Bone marrow (tissue), 2 donors: Measurements from ENCODE around the gene ZBTB9.

ENCODE experiments used
- DNase-seq, 2 donors: peaks; one replicate each; lab custom pipeline; 2025; lab: John Stamatoyannopoulos, UW

The ZBTB9 gene

DNA sequence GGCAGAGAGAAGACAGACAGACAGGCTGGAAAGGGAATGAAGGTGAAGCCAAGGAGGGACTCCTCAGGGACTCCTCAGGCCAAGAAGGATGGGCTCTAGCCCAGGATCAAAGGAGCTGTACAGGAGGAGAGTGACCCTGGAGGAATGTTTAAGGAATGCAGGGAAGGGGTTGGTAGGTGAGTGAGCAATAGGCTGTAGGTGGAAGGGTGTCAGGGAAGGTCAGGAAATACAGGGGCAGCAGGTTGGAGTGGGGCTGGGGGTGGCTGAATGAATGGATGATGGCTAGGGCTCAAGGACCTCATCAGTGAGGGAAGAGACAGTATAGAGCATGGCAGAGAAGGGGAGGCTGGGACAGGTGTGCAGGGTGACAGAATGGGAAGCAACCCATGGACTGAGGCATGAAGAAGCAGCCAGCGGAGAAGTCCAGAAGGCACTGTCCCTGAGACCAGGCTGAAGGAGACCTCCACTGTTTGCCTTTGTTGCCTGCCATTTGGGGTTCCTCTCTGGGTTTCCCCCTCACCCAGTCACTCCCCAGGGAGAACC, 21.3 kb upstream of the ZBTB9 start:
- no peak for DNase-seq

DNA sequence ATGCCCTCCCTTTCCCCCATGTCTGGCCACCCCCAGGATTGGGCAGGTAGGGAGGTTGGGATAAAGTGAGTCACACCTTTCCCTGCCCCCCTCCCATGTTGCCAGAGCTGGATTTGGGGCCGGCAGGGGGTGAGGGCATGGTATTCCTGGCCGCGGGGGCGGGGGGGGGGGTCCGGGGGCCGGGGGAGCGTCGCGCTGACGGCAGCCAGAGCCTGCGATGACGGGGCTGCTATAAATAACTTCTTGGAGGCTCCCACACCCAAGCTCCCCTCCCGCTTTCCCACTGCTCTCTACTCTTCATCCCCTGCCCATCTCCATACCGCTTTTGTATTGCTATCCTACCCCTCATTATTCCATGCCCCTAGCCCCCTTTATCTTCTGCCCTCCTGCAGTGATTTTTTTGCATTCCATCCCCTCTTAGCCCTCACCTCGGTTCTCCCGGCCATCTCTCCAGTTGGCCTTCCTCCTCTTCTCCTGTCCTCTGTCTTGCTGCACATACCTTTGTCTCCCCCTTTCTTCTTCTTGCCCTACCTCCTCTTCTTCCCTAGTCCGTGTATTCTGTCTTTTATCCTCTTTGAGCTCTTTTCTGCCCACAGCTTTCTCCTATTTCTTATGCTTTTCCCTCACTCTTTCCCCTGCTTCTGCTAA, 20.7 kb upstream of the ZBTB9 start:
- no peak for DNase-seq

DNA sequence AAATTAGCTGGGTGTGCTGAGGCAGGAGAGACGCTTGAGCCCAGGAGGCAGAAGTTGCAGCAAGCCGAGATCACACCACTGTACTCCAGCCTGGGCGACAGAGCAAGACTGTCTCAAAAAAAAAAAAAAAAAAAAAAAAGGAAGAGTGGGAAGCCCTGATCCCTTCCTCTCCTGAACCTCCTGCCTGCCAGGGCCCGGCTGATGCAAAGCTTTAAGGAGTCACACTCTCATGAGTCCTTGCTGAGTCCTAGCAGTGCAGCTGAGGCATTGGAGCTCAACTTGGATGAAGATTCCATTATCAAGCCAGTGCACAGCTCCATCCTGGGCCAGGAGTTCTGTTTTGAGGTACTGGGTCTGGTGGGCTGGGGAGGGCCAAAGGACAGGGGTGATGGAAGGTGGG, 19.4 kb upstream of the ZBTB9 start:
- DNase-seq, result no peak

DNA sequence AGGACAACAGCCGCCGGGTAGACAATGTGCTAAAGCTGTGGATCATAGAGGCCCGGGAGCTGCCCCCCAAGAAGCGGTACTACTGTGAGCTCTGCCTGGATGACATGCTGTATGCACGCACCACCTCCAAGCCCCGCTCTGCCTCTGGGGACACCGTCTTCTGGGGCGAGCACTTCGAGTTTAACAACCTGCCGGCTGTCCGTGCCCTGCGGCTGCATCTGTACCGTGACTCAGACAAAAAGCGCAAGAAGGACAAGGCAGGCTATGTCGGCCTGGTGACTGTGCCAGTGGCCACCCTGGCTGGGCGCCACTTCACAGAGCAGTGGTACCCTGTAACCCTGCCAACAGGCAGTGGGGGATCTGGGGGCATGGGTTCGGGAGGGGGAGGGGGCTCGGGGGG, 16.7 kb upstream of the ZBTB9 start:
- DNase-seq, result no peak

DNA sequence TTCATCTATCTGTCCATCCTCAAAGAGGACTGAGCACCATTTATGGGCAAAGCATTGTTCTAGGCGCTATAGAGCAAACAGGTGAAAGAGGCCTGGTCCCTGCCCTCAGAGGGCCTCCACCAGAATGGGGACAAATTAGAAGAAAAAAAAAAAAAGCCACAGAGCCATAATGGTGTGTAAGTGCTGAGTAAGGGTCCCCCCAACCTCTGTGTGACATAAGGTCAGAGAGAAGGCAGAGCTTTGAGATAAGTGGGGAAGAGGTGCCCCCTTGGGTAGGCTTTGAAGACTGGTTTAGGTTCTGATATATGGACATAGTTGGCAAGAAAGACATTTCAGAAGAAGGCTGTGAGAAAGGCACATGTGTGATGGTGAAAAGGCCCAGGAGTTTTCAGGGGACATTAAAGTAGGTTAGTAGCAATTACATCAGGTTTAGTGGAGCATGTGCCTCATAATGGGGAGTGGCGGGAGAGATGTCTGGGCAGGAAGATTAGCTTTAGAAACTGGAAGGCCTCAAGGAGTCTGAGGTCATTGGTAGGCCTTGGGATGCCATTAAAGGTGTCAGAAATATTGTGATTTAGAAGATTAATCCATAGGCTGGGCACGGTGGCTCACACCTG, 15.3 kb upstream of the ZBTB9 start:
- DNase-seq, result no peak

DNA sequence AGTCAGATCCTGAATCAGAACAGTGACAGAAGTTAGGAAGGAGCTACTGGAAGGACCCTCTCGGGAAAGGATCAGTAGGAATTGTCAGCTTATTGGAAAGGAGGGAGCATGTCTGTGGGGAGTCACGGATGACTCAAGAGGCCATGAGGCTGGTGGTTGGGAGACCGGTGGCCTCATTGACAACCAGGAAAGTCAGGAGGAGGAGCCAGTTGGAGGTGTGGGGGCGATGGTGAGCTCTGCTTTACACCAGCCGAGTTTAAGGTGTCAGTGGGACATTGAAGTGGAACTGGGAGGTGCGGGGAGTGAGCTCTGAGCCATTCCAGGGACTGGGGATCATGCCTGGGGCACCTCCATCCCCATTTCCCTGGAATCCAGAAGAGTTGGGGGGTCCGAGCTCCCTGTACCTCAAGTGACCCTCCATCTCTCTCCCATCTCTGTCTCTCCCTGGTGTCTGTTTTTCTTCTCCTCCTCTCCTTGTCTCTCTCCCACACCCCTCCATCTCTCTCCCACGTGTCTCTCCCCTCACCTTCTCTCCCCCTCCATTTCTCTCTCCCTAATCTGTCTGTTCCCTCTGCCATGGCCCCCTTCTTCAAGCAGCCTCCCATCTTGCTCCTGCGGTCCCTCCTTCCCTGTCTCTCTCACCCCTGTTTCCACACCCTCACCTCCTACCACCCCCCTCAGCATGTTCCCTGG, 14.3 kb upstream of the ZBTB9 start:
- no peak for DNase-seq

DNA sequence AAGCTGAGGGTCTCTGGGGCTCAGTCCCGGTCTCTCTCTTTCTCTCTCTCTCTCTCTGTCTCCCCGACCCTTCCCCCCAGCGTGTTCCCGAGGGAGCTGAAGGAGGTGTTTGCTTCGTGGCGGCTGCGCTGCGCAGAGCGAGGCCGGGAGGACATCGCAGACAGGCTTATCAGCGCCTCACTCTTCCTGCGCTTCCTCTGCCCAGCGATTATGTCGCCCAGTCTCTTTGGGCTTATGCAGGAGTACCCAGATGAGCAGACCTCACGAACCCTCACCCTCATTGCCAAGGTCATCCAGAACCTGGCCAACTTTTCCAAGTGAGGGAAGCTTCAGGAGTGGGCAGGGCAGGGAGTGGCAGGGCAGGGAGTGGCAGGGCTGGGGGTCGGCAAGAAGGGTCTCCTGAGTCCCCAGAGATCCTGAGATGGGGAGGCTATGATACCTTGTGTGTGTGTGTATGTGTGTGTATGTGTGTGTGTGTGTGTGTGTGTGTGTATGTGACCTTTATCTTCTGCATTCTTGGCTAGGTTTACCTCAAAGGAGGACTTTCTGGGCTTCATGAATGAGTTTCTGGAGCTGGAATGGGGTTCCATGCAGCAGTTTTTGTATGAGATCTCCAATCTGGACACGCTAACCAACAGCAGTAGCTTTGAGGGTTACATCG, 13.6 kb upstream of the ZBTB9 start:
- DNase-seq, result no peak

DNA sequence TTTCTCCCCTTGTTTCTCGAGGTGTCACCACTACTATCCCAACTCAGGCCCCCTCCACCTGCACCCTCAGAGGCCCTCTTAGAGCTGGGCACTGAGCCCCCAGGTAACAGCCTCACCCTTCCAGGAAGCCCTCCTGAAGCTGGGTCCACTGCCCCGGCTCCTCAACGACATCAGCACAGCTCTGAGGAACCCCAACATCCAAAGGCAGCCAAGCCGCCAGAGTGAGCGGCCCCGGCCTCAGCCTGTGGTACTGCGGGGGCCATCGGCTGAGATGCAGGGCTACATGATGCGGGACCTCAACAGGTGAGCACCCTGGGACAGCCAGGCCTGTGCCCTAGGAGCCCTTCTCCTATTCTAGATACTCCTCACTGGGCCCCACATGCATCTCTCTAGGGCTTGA, 12.9 kb upstream of the ZBTB9 start:
- DNase-seq, result no peak

DNA sequence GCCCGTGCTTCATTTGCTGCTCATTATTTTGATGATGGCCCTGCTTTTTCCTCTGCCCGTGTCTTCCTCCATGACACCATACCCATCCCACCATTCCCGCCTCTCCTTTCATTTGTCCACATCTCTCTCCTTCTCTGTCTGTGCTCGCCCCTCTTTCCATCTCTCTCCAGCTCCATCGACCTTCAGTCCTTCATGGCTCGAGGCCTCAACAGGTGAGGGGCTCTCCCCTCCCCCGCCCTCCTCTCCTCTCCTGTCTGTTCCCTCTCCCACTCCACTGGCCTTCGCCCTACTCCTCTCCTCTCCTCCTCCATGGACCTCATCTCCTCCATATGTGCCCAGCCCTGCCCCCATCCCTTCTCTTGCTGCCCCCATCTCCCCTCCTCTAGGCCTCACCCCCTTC, 12.1 kb upstream of the ZBTB9 start:
- DNase-seq, result no peak

DNA sequence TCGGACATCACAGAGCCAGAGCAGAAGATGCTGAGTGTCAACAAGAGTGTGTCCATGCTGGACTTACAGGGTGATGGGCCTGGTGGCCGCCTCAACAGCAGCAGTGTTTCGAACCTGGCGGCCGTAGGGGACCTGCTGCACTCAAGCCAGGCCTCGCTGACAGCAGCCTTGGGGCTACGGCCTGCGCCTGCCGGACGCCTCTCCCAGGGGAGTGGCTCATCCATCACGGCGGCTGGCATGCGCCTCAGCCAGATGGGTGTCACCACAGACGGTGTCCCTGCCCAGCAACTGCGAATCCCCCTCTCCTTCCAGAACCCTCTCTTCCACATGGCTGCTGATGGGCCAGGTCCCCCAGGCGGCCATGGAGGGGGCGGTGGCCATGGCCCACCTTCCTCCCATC, 11.4 kb upstream of the ZBTB9 start:
- DNase-seq, result no peak

DNA sequence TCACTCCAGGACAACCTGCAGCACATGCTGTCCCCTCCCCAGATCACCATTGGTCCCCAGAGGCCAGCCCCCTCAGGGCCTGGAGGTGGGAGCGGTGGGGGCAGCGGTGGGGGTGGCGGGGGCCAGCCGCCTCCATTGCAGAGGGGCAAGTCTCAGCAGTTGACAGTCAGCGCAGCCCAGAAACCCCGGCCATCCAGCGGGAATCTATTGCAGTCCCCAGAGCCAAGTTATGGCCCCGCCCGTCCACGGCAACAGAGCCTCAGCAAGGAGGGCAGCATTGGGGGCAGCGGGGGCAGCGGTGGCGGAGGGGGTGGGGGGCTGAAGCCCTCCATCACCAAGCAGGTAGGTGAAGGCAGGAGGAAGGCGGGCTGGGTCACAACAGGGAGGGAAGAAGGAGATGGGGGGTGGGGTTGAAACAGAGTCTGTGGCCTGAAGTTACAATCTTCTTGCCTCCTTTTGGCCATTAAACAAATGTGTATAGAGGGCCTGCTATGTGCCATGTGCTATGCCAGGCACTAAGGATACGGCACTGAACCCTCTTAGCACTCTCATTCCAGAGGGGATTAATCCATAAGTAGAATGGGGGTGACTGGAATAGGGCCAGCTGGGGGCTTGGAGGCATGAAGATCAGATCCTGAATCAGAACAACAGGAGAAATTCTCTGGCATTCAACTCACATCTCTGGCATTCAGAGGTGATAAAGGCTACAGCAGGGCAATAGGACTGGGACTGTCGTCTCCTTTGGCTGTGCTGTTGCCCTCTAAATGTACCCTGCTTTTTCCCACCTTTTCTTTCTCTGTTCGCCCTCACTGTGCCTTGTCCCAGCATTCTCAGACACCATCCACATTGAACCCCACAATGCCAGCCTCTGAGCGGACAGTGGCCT, 10.5 kb upstream of the ZBTB9 start:
- DNase-seq, result no peak

DNA sequence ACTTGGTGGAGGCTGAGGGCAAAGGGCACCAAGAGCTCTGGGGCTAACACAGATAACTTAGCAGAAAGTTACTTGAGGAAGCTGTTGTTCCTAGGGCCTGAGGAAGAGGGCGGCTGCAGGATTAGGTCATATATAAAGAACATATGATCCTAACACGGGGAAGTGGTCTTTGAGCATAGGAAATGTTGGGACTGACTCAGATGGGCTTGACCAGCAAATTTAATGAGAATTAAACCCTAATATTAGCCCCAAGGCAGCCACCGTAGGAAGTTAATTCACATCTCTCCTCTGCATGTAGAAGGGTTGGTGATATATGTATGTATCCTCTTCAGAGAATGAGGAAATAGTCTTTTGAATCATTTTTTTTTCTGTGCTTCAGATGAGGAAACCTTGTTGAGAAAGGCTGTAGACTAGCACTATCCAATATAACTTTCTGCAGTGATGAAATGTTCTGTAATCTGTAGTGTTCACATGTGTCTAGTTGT, 9.2 kb upstream of the ZBTB9 start:
- DNase-seq, result no peak

DNA sequence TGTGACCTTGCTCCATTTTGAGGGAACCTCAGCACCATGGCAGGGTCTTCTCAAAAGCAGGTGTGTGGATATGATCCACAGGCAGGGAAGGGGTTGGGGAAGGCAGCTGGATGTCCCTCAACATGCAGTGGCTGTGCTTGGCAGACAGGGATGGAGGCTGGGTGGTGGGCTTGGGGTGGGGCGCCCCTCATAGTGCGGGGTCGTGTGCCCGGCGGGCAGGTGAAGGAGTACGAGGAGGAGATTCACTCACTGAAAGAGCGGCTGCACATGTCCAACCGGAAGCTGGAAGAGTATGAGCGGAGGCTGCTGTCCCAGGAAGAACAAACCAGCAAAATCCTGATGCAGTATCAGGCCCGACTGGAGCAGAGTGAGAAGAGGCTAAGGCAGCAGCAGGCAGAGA, 8.0 kb upstream of the ZBTB9 start:
- DNase-seq, result no peak

DNA sequence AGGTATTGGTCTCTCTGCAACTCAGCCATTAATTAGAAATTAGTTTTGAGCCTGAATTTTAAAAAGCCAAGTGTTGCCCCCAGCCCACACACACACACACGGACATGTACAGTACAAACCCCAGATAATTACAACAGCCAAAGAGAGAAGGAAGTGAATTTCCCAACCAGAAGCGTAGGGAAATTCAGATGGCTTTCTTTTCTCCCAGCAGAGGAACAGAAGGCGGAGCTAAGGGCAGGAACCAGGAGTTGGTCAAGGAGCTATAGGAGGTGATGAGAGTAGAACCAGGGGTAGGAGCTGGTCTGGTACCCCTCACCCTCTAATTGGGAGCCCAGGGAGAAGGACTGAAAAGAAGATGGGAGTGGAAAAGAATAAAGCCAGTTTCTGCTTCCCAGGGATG, 3.9 kb upstream of the ZBTB9 start:
- DNase-seq, result no peak

DNA sequence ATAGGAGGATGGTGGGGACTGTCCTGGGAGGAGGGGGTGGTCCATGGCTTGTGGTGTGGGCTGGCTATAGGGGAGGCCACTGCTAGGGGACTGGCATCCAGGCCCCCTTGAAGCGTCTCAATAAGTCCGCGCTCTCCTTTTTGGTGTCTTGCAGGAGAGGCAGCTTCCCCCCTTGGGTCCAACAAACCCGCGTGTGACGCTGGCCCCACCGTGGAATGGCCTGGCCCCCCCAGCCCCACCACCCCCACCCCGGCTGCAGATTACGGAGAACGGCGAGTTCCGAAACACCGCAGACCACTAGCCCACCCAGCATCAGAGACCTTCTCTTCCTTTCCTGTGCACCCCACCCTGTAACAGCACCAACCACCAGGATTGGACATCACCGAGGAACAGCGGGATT, 2.8 kb upstream of the ZBTB9 start:
- DNase-seq, result no peak

DNA sequence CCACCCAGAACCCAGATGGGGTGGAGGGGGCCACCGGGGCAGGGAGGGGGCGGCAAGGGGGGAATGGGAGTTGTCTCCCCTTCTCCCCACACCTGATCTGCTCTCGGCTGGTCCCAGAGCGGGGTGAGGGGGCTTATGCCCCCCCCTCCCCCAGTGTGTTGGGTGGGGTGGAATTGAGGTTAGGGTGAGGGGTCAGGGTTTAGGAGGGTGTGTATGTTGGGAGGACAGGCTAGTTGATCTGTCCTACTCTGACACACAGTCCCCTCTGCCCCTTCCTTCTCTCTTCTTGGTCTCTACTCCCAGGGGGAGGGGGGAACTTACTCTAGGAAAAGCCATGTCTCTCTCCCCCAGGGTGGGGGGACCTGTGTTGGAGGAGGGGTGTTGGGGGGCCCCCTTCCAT, 1.9 kb upstream of the ZBTB9 start:
- no peak for DNase-seq

DNA sequence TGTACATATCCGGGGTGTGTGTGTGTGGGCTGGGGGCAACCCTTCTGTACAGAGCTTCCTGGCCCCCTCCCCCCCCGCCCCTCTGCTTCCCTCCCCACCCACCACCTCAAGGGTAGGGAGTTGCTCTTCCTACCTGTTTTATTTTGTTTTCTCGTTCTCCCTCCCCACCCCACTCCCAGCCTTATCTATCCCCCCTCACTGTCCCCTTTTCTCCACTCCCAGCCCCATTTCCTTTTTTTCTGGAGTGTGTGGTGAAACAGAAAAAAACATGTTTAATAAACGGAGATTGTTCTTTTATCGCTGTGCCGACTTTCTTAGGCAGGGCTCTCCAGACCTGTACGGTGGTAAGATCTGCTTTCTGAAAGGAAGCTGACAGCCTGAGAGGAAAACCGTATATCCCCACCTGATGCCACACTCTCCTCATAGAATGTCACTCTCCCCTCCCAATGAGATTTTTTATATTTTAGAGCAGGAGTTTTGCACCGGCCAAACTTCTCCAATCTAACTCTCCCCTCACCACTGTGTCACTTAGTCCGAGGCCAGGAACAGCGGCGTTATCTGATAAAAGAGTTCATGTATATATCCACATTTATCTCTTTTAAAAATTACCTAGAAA, 875 bp upstream of the ZBTB9 start:
- no peak for DNase-seq

DNA sequence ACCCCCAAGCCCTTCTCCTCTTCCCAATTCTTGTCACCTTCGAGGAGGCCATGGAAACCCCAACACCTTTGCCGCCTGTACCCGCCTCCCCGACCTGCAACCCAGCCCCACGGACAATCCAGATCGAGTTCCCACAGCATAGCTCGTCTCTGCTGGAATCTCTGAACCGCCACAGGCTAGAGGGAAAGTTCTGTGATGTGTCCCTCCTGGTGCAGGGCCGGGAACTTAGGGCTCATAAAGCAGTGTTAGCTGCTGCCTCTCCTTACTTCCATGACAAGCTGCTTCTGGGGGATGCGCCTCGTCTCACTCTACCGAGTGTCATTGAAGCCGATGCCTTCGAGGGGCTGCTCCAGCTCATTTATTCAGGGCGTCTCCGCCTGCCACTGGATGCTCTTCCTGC, 675 bp downstream of the ZBTB9 start:
- no peak for DNase-seq

DNA sequence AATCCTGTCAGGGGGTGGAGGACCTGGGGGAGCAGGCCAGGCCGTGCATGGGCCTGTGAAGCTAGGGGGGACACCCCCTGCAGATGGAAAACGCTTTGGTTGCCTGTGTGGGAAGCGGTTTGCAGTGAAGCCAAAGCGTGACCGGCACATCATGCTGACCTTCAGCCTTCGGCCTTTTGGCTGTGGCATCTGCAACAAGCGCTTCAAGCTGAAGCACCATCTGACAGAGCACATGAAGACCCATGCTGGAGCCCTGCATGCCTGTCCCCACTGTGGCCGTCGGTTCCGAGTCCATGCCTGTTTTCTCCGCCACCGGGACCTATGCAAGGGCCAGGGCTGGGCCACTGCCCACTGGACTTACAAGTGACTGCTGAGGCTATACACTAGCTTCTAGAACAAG, 1.8 kb downstream of the ZBTB9 start:
- DNase-seq, result no peak

DNA sequence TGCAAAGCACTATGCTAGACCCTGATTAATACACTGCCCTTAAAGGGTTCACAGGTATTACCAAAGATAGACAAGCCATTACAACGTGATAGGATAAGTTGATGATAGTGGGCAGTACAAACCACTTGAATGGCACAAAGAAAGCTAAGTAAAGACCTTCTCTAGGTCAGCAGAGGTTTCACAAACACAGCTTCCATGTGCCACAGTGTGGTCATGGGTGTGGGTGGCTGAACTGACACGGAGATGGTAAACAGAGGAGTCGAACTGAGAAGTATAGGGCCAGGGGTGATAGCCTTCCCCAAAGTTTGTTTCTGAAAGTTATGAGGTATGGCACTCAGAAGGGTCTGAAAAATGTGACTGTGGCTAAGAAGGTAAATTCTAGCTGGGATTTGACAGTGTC, 4.3 kb downstream of the ZBTB9 start:
- DNase-seq, result no peak

DNA sequence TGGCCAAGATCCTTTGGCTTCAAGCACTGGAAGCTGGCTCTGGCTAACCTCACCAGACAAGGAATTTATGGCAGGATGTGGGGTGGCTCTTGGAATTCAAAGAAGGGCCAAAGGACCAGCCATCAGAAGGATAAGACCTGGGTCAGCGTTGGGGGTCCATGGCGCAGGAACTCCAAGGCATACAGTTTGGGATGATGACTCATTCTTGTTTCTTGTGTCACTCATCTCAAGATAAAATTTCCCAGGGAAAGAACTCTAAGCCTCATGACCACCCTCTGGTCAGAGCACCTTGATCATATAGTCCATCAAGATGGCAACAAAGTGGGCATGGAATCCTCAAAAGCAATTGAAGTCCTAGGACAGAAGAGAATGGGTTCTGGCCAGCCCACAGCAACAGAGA, 4.8 kb downstream of the ZBTB9 start:
- DNase-seq, result no peak
